ENCODE results near the gene MYEOV. TPM values are rescaled to one million over a fixed set of nuclear protein-coding genes. Genes with fewer than 3 reads are reported as not detected.

MYEOV gene
- total RNA-seq, 1 donor from 2014 or later: 36.9 TPM

GRCh38 chr11:69302447-69303020, 8.6 kb downstream of the MYEOV start:
- no peak for TF ChIP-seq CTCF (IDR thresholded peaks at IDR 0.05; ENCODE audit: insufficient read depth, low read length, poor library complexity, severe bottlenecking)
- H3K4me3 ChIP-seq (ENCODE audit: low read depth, low read length): no peak overlapping the region
- no peaks in the 10 kb centered on the region for H3K36me3 ChIP-seq (ENCODE audit: control insufficient read depth, insufficient read depth, low read length)
- H3K27me3 ChIP-seq (ENCODE audit: control insufficient read depth, insufficient read depth, low read length): no peaks in the 10 kb centered on the region
- DNase-seq (ENCODE audit: low read depth): no peak

GRCh38 chr11:69303427-69303826, 9.5 kb downstream of the MYEOV start:
- TF ChIP-seq CTCF (IDR thresholded peaks at IDR 0.05; ENCODE audit: insufficient read depth, low read length, poor library complexity, severe bottlenecking): no peak
- H3K4me3 ChIP-seq (ENCODE audit: low read depth, low read length): no peak overlapping the region
- H3K27me3 ChIP-seq (ENCODE audit: control insufficient read depth, insufficient read depth, low read length): no peaks in the 10 kb centered on the region
- no peaks in the 10 kb centered on the region for H3K36me3 ChIP-seq (ENCODE audit: control insufficient read depth, insufficient read depth, low read length)
- no peak for DNase-seq (ENCODE audit: low read depth)

GRCh38 chr11:69304258-69304657, 10.3 kb downstream of the MYEOV start:
- no peak for DNase-seq (ENCODE audit: low read depth)
- H3K36me3 ChIP-seq (ENCODE audit: control insufficient read depth, insufficient read depth, low read length): no peaks in the 10 kb centered on the region
- no peak for TF ChIP-seq CTCF (IDR thresholded peaks at IDR 0.05; ENCODE audit: insufficient read depth, low read length, poor library complexity, severe bottlenecking)
- H3K4me3 ChIP-seq (ENCODE audit: low read depth, low read length): no peak overlapping the region
- no peaks in the 10 kb centered on the region for H3K27me3 ChIP-seq (ENCODE audit: control insufficient read depth, insufficient read depth, low read length)

GRCh38 chr11:69304686-69305085, 10.7 kb downstream of the MYEOV start:
- no peaks in the 10 kb centered on the region for H3K36me3 ChIP-seq (ENCODE audit: control insufficient read depth, insufficient read depth, low read length)
- DNase-seq (ENCODE audit: low read depth): no peak
- H3K27me3 ChIP-seq (ENCODE audit: control insufficient read depth, insufficient read depth, low read length): no peaks in the 10 kb centered on the region
- no peak overlapping the region for H3K4me3 ChIP-seq (ENCODE audit: low read depth, low read length)
- no peak for TF ChIP-seq CTCF (IDR thresholded peaks at IDR 0.05; ENCODE audit: insufficient read depth, low read length, poor library complexity, severe bottlenecking)

GRCh38 chr11:69305885-69306540, 12.1 kb downstream of the MYEOV start:
- no peaks in the 10 kb centered on the region for H3K27me3 ChIP-seq (ENCODE audit: control insufficient read depth, insufficient read depth, low read length)
- H3K4me3 ChIP-seq (ENCODE audit: low read depth, low read length): no peak overlapping the region

More at GRCh38 chr11:69305885-69306540, 12.1 kb downstream of the MYEOV start:
- TF ChIP-seq CTCF (IDR thresholded peaks at IDR 0.05; ENCODE audit: insufficient read depth, low read length, poor library complexity, severe bottlenecking): no peak
- H3K36me3 ChIP-seq (ENCODE audit: control insufficient read depth, insufficient read depth, low read length): no peaks in the 10 kb centered on the region
- no peak for DNase-seq (ENCODE audit: low read depth)
